Measurements from ENCODE around the gene ELF1. TPM values are rescaled to one million over a fixed set of nuclear protein-coding genes. Genes with fewer than 3 reads are reported as not detected.
A peak's percentile ranks its signal among the peaks of the same experiment; 100 is the strongest.

Gene ELF1
- total and polyA plus RNA-seq, 10 of the 15 experiments (the other 5 are each of a cell fraction or from before 2014, with no cell fraction given) = 43.3 to 97.6 (median 55.7) TPM

DNA sequence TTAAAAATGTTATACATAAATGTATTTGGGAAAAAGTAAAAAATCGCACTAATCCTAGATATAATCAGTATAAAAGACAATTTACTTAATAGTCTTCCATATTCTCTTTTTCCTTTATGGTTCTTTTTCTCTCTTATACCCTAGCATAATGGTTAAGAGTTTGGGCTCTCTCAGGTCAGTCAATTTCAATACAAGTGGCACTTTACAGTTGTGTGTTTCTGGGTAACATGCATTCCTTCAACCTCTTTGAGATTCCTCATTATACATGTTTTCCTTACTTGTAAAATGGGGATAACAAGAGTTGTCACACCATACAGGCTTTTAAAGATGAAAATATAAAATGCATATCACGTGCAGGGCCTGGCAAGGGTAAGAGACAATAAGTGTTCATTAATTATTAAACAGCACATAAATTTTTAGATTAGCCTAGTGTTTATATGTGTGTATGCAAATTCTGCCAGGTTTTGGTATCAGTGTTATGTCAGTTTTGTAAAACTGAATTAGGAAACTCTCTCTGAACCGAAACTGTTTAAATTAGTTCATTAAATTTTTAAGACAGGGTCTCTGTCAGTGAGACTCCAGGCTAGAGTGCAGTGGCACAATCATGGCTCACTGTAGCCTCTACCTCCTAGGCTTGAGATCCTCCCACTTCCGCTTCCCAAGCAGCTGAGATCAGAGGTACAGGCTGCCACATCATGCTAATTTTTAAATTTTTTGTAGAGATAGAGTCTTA is 49.8 kb downstream of the ELF1 start (continued):
- TF ChIP-seq, protein P1, sequence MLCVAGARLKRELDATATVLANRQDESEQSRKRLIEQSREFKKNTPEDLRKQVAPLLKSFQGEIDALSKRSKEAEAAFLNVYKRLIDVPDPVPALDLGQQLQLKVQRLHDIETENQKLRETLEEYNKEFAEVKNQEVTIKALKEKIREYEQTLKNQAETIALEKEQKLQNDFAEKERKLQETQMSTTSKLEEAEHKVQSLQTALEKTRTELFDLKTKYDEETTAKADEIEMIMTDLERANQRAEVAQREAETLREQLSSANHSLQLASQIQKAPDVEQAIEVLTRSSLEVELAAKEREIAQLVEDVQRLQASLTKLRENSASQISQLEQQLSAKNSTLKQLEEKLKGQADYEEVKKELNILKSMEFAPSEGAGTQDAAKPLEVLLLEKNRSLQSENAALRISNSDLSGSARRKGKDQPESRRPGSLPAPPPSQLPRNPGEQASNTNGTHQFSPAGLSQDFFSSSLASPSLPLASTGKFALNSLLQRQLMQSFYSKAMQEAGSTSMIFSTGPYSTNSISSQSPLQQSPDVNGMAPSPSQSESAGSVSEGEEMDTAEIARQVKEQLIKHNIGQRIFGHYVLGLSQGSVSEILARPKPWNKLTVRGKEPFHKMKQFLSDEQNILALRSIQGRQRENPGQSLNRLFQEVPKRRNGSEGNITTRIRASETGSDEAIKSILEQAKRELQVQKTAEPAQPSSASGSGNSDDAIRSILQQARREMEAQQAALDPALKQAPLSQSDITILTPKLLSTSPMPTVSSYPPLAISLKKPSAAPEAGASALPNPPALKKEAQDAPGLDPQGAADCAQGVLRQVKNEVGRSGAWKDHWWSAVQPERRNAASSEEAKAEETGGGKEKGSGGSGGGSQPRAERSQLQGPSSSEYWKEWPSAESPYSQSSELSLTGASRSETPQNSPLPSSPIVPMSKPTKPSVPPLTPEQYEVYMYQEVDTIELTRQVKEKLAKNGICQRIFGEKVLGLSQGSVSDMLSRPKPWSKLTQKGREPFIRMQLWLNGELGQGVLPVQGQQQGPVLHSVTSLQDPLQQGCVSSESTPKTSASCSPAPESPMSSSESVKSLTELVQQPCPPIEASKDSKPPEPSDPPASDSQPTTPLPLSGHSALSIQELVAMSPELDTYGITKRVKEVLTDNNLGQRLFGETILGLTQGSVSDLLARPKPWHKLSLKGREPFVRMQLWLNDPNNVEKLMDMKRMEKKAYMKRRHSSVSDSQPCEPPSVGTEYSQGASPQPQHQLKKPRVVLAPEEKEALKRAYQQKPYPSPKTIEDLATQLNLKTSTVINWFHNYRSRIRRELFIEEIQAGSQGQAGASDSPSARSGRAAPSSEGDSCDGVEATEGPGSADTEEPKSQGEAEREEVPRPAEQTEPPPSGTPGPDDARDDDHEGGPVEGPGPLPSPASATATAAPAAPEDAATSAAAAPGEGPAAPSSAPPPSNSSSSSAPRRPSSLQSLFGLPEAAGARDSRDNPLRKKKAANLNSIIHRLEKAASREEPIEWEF (IDR thresholded peaks at IDR 0.05; ENCODE audit: insufficient replicate concordance, low read depth, low read length) = no peak
- TF ChIP-seq, protein P2, sequence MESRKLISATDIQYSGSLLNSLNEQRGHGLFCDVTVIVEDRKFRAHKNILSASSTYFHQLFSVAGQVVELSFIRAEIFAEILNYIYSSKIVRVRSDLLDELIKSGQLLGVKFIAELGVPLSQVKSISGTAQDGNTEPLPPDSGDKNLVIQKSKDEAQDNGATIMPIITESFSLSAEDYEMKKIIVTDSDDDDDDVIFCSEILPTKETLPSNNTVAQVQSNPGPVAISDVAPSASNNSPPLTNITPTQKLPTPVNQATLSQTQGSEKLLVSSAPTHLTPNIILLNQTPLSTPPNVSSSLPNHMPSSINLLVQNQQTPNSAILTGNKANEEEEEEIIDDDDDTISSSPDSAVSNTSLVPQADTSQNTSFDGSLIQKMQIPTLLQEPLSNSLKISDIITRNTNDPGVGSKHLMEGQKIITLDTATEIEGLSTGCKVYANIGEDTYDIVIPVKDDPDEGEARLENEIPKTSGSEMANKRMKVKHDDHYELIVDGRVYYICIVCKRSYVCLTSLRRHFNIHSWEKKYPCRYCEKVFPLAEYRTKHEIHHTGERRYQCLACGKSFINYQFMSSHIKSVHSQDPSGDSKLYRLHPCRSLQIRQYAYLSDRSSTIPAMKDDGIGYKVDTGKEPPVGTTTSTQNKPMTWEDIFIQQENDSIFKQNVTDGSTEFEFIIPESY (IDR thresholded peaks at IDR 0.05) = no peak
- TF ChIP-seq PML (IDR thresholded peaks at IDR 0.05; ENCODE audit: low read length) = no peak
- TF ChIP-seq NRF1 (conservative IDR thresholded peaks at IDR 0.05; ENCODE audit: low read depth, low read length) = no peak
- TF ChIP-seq ZNF24 (IDR thresholded peaks at IDR 0.05) = 0 out of 2 replicates have a peak, but pooled peaks have one; percentile 4
- 0 out of 2 replicates have a peak, but pooled peaks have one; percentile 13 for TF ChIP-seq SMARCA5 (IDR thresholded peaks at IDR 0.05)
- no peak for TF ChIP-seq ZNF384 (IDR thresholded peaks at IDR 0.05; ENCODE audit: borderline replicate concordance, low read depth, low read length)
- TF ChIP-seq, protein P3, sequence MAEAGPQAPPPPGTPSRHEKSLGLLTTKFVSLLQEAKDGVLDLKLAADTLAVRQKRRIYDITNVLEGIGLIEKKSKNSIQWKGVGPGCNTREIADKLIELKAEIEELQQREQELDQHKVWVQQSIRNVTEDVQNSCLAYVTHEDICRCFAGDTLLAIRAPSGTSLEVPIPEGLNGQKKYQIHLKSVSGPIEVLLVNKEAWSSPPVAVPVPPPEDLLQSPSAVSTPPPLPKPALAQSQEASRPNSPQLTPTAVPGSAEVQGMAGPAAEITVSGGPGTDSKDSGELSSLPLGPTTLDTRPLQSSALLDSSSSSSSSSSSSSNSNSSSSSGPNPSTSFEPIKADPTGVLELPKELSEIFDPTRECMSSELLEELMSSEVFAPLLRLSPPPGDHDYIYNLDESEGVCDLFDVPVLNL (IDR thresholded peaks at IDR 0.05; ENCODE audit: low read depth, low read length) = no peak
- TF ChIP-seq JUND (IDR thresholded peaks at IDR 0.05; ENCODE audit: low read depth, low read length) = no peak
- no peak for TF ChIP-seq ESRRA (IDR thresholded peaks at IDR 0.05; ENCODE audit: low read length)
- no peak for TF ChIP-seq ZNF217 (IDR thresholded peaks at IDR 0.05)
- TF ChIP-seq, protein P4, sequence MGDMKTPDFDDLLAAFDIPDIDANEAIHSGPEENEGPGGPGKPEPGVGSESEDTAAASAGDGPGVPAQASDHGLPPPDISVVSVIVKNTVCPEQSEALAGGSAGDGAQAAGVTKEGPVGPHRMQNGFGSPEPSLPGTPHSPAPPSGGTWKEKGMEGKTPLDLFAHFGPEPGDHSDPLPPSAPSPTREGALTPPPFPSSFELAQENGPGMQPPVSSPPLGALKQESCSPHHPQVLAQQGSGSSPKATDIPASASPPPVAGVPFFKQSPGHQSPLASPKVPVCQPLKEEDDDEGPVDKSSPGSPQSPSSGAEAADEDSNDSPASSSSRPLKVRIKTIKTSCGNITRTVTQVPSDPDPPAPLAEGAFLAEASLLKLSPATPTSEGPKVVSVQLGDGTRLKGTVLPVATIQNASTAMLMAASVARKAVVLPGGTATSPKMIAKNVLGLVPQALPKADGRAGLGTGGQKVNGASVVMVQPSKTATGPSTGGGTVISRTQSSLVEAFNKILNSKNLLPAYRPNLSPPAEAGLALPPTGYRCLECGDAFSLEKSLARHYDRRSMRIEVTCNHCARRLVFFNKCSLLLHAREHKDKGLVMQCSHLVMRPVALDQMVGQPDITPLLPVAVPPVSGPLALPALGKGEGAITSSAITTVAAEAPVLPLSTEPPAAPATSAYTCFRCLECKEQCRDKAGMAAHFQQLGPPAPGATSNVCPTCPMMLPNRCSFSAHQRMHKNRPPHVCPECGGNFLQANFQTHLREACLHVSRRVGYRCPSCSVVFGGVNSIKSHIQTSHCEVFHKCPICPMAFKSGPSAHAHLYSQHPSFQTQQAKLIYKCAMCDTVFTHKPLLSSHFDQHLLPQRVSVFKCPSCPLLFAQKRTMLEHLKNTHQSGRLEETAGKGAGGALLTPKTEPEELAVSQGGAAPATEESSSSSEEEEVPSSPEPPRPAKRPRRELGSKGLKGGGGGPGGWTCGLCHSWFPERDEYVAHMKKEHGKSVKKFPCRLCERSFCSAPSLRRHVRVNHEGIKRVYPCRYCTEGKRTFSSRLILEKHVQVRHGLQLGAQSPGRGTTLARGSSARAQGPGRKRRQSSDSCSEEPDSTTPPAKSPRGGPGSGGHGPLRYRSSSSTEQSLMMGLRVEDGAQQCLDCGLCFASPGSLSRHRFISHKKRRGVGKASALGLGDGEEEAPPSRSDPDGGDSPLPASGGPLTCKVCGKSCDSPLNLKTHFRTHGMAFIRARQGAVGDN (IDR thresholded peaks at IDR 0.05) = 0 out of 2 replicates have a peak, but pooled peaks have one; percentile 16
- no peak for TF ChIP-seq HCFC1 (IDR thresholded peaks at IDR 0.05; ENCODE audit: low read length)
- no peak for TF ChIP-seq ZNF622 (IDR thresholded peaks at IDR 0.05)
- TF ChIP-seq, protein P5, sequence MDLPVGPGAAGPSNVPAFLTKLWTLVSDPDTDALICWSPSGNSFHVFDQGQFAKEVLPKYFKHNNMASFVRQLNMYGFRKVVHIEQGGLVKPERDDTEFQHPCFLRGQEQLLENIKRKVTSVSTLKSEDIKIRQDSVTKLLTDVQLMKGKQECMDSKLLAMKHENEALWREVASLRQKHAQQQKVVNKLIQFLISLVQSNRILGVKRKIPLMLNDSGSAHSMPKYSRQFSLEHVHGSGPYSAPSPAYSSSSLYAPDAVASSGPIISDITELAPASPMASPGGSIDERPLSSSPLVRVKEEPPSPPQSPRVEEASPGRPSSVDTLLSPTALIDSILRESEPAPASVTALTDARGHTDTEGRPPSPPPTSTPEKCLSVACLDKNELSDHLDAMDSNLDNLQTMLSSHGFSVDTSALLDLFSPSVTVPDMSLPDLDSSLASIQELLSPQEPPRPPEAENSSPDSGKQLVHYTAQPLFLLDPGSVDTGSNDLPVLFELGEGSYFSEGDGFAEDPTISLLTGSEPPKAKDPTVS (IDR thresholded peaks at IDR 0.05; ENCODE audit: low read depth, low read length) = no peak
- peak; percentile 66; the same call in 1 of the 2 replicates for TF ChIP-seq SPI1 (IDR thresholded peaks at IDR 0.05; ENCODE audit: borderline replicate concordance, insufficient read depth, low read depth, low read length)
